SK-N-SH (cell line): ENCODE results near the gene CCDC71. TPM values are rescaled to one million over a fixed set of nuclear protein-coding genes. Genes with fewer than 3 reads are reported as not detected.

ENCODE experiments used
- CTCF ChIA-PET: fragments of 300-600, 350-600 bp; formaldehyde crosslinking; extraction: SDS; loops from one replicate; lab custom pipeline; 2021; lab: Yijun Ruan, JAX
- POLR2A ChIA-PET: fragments of 350-600 bp; sonication (Branson Sonifier 250); formaldehyde crosslinking; extraction: SDS; loops from one replicate; lab custom pipeline; 2020; ENCODE audit warnings: antibody characterized with exemption, inconsistent platforms; lab: Yijun Ruan, JAX
- DNase-seq: peaks from one replicate; pipeline ENCODE4 v3.0.0; 2012
- H2AFZ ChIP-seq: fragments of 200-600 bp; sonication (generic); 2 replicates; pipeline ENCODE4 v1.8.1; 2016; ENCODE audit warnings: antibody characterized with exemption, mild to moderate bottlenecking, low read depth
- H3F3A ChIP-seq: fragments of 200-600 bp; sonication (generic); replicated peaks from 2 replicates; pipeline ENCODE3; 2016; ENCODE audit warnings: antibody characterized with exemption, mild to moderate bottlenecking; ENCODE audit not compliant: insufficient read depth
- H3K27ac ChIP-seq, 2 experiments: fragments of 200-500 bp in 1 of 2; fragments of 200-600 bp in 1 of 2; sonication (Bioruptor generic) in 1 of 2; sonication (generic), shearing (Covaris generic) in 1 of 2; 2 replicates each; pipeline versions ENCODE4 v1.5.1 to v1.6.1; 2014 to 2016; ENCODE audit warnings: low read depth in 2 of 2, inconsistent platforms in 1 of 2, low read length in 1 of 2, mild to moderate bottlenecking in 1 of 2, mixed read lengths in 1 of 2
- H3K27me3 ChIP-seq: fragments of 200-600 bp; sonication (generic), shearing (Covaris generic); 2 replicates; pipeline ENCODE4 v1.6.1; 2016; ENCODE audit warnings: mixed run types; ENCODE audit not compliant: insufficient read depth
- H3K36me3 ChIP-seq, 2 experiments: fragments of 200-500 bp in 1 of 2; fragments of 200-600 bp in 1 of 2; sonication (Bioruptor generic) in 1 of 2; sonication (generic) in 1 of 2; replicated peaks in 1 of 2; 2 replicates each; pipeline versions ENCODE3 to v1.5.1; 2014 to 2016; ENCODE audit warnings: low read length in 1 of 2, mild to moderate bottlenecking in 1 of 2; ENCODE audit not compliant: insufficient read depth in 2 of 2, control insufficient read depth in 1 of 2
- H3K4me1 ChIP-seq, 2 experiments: fragments of 200-500 bp in 1 of 2; fragments of 200-600 bp in 1 of 2; sonication (Bioruptor generic) in 1 of 2; sonication (generic), shearing (Covaris generic) in 1 of 2; 2 replicates each; pipeline versions ENCODE4 v1.5.1 to v1.6.1; 2014 to 2016; ENCODE audit warnings: low read depth in 1 of 2, low read length in 1 of 2, mixed run types in 1 of 2; ENCODE audit not compliant: insufficient read depth in 2 of 2, control insufficient read depth in 1 of 2
- H3K4me2 ChIP-seq: fragments of 200-600 bp; sonication (generic), shearing (Covaris generic); 2 replicates; pipeline ENCODE4 v1.6.1; 2017; ENCODE audit warnings: mixed run types
- H3K4me3 ChIP-seq, 2 experiments: fragments of 200-500 bp in 1 of 2; fragments of 200-600 bp in 1 of 2; sonication (Bioruptor generic) in 1 of 2; sonication (generic), shearing (Covaris generic) in 1 of 2; 2 replicates each; pipeline versions ENCODE4 v1.5.1 to v1.8.1; 2014 to 2016; ENCODE audit warnings: low read depth in 2 of 2, inconsistent platforms in 1 of 2, low read length in 1 of 2, mild to moderate bottlenecking in 1 of 2, mixed read lengths in 1 of 2, moderate library complexity in 1 of 2
- H3K79me2 ChIP-seq: fragments of 200-600 bp; sonication (generic); 2 replicates; pipeline ENCODE4 v1.8.1; 2017; ENCODE audit warnings: mild to moderate bottlenecking; ENCODE audit not compliant: insufficient read depth
- H3K9ac ChIP-seq: fragments of 200-600 bp; sonication (generic); 2 replicates; pipeline ENCODE4 v1.6.1; 2017; ENCODE audit warnings: mixed run types
- H3K9me2 ChIP-seq: fragments of 200-600 bp; sonication (generic); 2 replicates; pipeline ENCODE4 v1.6.1; 2017; ENCODE audit warnings: mixed run types
- H3K9me3 ChIP-seq: fragments of 200-600 bp; sonication (generic); 2 replicates; pipeline ENCODE4 v1.6.1; 2017; ENCODE audit warnings: mixed run types, mild to moderate bottlenecking, moderate library complexity
- H4K20me1 ChIP-seq: fragments of 200-600 bp; sonication (generic); 2 replicates; pipeline ENCODE4 v1.6.1; 2017; ENCODE audit warnings: mild to moderate bottlenecking, mixed run types; ENCODE audit not compliant: insufficient read depth
- FOSL2 ChIP-seq: IDR thresholded peaks from 2 replicates; pipeline ENCODE4 v1.4.0; 2012; ENCODE audit warnings: low read depth, mild to moderate bottlenecking, moderate library complexity, borderline replicate concordance
- FOXJ3 ChIP-seq: sonication (generic); formaldehyde crosslinking; IDR thresholded peaks from 2 replicates; pipeline ENCODE4 v1.5.1; 2020; ENCODE audit warnings: mild to moderate bottlenecking, missing genetic modification reagents
- FOXM1 ChIP-seq: IDR thresholded peaks from 2 replicates; pipeline ENCODE4 v1.4.0; 2012; ENCODE audit warnings: low read depth, mild to moderate bottlenecking
- IRF3 ChIP-seq: fragments of 150-350 bp; IDR thresholded peaks from 2 replicates; pipeline ENCODE4 v1.6.1; 2016; ENCODE audit warnings: mild to moderate bottlenecking, low read depth, low read length
- MEF2A ChIP-seq: IDR thresholded peaks from 2 replicates; pipeline ENCODE4 v1.4.0; 2012; ENCODE audit warnings: low read depth, borderline replicate concordance
- NFIC ChIP-seq: IDR thresholded peaks from 2 replicates; pipeline ENCODE4 v1.4.0; 2012; ENCODE audit warnings: borderline replicate concordance
- PBX3 ChIP-seq: IDR thresholded peaks from 2 replicates; pipeline ENCODE4; 2012
- RAD21 ChIP-seq: IDR thresholded peaks from 2 replicates; pipeline ENCODE4 v1.6.1; 2012; ENCODE audit warnings: mild to moderate bottlenecking, low read length
- SIN3A ChIP-seq: IDR thresholded peaks from 2 replicates; pipeline ENCODE4 v1.6.1; 2012; ENCODE audit warnings: low read depth, mild to moderate bottlenecking, low read length, moderate library complexity, borderline replicate concordance
- USF1 ChIP-seq: IDR thresholded peaks from 2 replicates; pipeline ENCODE4 v1.4.0; 2012; ENCODE audit warnings: low read depth, borderline replicate concordance
- WGBS: methylation state at CpG from one replicate; pipeline ENCODE4 v1.1.6; 2017; ENCODE audit warnings: low lambda C conversion rate; 5-methylcytosine and 5-hydroxymethylcytosine counted together
- polyA plus RNA-seq, 3 experiments: library from polyadenylated mRNA; depleted of rRNA; stranded (reverse); fragments of >200 nt; gene quantifications; 2 replicates each; pipeline ENCODE4 v1.2.3, GENCODE V29; 2012

CCDC71 gene
- polyA plus RNA-seq, 1 of the 3 experiments (the other 2 are of a cell fraction): 40.9 TPM

- Histone ChIP-seq H3K9ac (no peak overlapping the region), H2AFZ (no peak overlapping the region), H3F3A (peaks cover 7% of the 10 kb centered on the region), H3K27ac (no peak overlapping the region), H3K4me1 (peaks cover 3 to 15% of the 10 kb centered on the region in 2 experiments; a peak in 3 of 4 replicates), H3K27me3 (no peaks in the 10 kb centered on the region), H4K20me1 (no peaks in the 10 kb centered on the region), H3K79me2 (peaks cover 29% of the 10 kb centered on the region), H3K9me3 (no peaks in the 10 kb centered on the region), H3K36me3 (peaks cover 14 to 25% of the 10 kb centered on the region in 2 experiments), H3K4me3 (no peak overlapping the region), H3K4me2 (no peak overlapping the region), H3K9me2 (no peaks in the 10 kb centered on the region)
- 98% methylated on average over 17 of the region's 21 CpGs for WGBS
- TF ChIP-seq SIN3A (no peak), USF1 (no peak), MEF2A (no peak), RAD21 (no peak)
- DNase-seq: no peak
- POLR2A ChIA-PET: no interaction called here
- CTCF ChIA-PET: interaction anchor here (2.0 kb wide), 1 partner anchor 9 kb away, joined by 9 read pairs; the partner anchor contains the start of gene KLHDC8B
Measured at GRCh38 chr3:49162751-49163419, 3.2 kb downstream of the CCDC71 start.

GRCh38 chr3:49161808-49162530 lies 4.2 kb downstream of the CCDC71 start:
- ChIA-PET POLR2A (interaction anchor here (1.0 kb wide), 1 partner anchor 177 kb away, joined by 3 read pairs; no protein-coding TSS in a partner anchor), CTCF (interaction anchor here (2.0 kb wide), 1 partner anchor 9 kb away, joined by 9 read pairs; the partner anchor contains the start of gene KLHDC8B)
- no peaks in the 10 kb centered on the region for H3K9me3 ChIP-seq
- TF ChIP-seq FOXJ3 (CRISPR knock-in tag): no peak
- TF ChIP-seq IRF3: no peak
- H3K9ac ChIP-seq: no peak overlapping the region
- 95% methylated on average over 3 of the region's 3 CpGs for WGBS
- H3K27ac ChIP-seq: no peak overlapping the region
- no peak overlapping the region for H3K4me3 ChIP-seq
- H3K79me2 ChIP-seq: peaks cover 29% of the 10 kb centered on the region
- no peak overlapping the region for H2AFZ ChIP-seq
- DNase-seq: no peak
- no peaks in the 10 kb centered on the region for H3K27me3 ChIP-seq
- H3K9me2 ChIP-seq: no peaks in the 10 kb centered on the region
- peaks cover 3 to 15% of the 10 kb centered on the region in 2 experiments; a peak in 3 of 4 replicates for H3K4me1 ChIP-seq
- H4K20me1 ChIP-seq: no peaks in the 10 kb centered on the region
- peaks cover 7% of the 10 kb centered on the region for H3F3A ChIP-seq
- H3K36me3 ChIP-seq: peaks cover 14 to 25% of the 10 kb centered on the region in 2 experiments
- no peak overlapping the region for H3K4me2 ChIP-seq

GRCh38 chr3:49161197-49161596 lies 4.9 kb downstream of the CCDC71 start:
- DNase-seq: no peak
- TF ChIP-seq NFIC (no peak), FOSL2 (no peak), FOXM1 (no peak), MEF2A (no peak), PBX3 (no peak), RAD21 (no peak)
- 100% methylated on average over 1 of the region's 2 CpGs for WGBS
- H3K27ac ChIP-seq: no peak overlapping the region
- H3F3A ChIP-seq: peaks cover 7% of the 10 kb centered on the region
- H3K9ac ChIP-seq: no peak overlapping the region
- no peaks in the 10 kb centered on the region for H3K27me3 ChIP-seq
- H2AFZ ChIP-seq: no peak overlapping the region
- H3K9me2 ChIP-seq: no peaks in the 10 kb centered on the region
- peaks cover 14 to 25% of the 10 kb centered on the region in 2 experiments for H3K36me3 ChIP-seq
- ChIA-PET POLR2A (no interaction called here), CTCF (interaction anchor here (2.0 kb wide), 1 partner anchor 10 kb away, joined by 9 read pairs; the partner anchor contains the start of gene KLHDC8B)
- no peak overlapping the region for H3K4me2 ChIP-seq
- no peak overlapping the region for H3K4me3 ChIP-seq
- H3K9me3 ChIP-seq: no peaks in the 10 kb centered on the region
- H3K4me1 ChIP-seq: peaks cover 0 to 9% of the 10 kb centered on the region in 2 experiments; a peak in 2 of 4 replicates
- no peaks in the 10 kb centered on the region for H4K20me1 ChIP-seq
- peaks cover 24% of the 10 kb centered on the region for H3K79me2 ChIP-seq
